NB4 (cell line): Measurements from ENCODE around the gene IQCK.

Experiments
- DNase-seq: peaks from one replicate; pipeline ENCODE4 v3.0.0; 2010; ENCODE audit warnings: low read depth
- H3K4me3 ChIP-seq: one replicate; pipeline ENCODE4 v1.5.1; 2011; ENCODE audit warnings: mild to moderate bottlenecking, low read depth, low read length, moderate library complexity
- CTCF ChIP-seq: IDR thresholded peaks from one replicate; pipeline ENCODE4 v1.5.1; 2012; ENCODE audit warnings: low read depth, low read length
- MAX ChIP-seq: IDR thresholded peaks from 2 replicates; pipeline ENCODE4 v1.6.1; 2011; ENCODE audit warnings: low read depth, low read length
- MYC ChIP-seq: IDR thresholded peaks from 2 replicates; pipeline ENCODE4 v1.6.1; 2011; ENCODE audit warnings: low read depth, low read length
- POLR2A ChIP-seq: IDR thresholded peaks from 2 replicates; pipeline ENCODE4 v1.6.1; 2011; ENCODE audit warnings: mild to moderate bottlenecking; ENCODE audit not compliant: insufficient read length; ENCODE audit errors: extremely low read depth

The IQCK gene

GRCh38 chr16:19881028-19881427, 163.0 kb downstream of the IQCK start:
- no peak for TF ChIP-seq MAX
- TF ChIP-seq MYC, result no peak
- no peak for TF ChIP-seq POLR2A
- no peak for TF ChIP-seq CTCF
- no peak for DNase-seq
- H3K4me3 ChIP-seq, result no peak overlapping the region

GRCh38 chr16:19881783-19882182, 163.7 kb downstream of the IQCK start:
- H3K4me3 ChIP-seq, result no peak overlapping the region
- TF ChIP-seq MAX (no peak), POLR2A (no peak), CTCF (no peak), MYC (no peak)
- DNase-seq, result no peak

- no peak for DNase-seq
- H3K4me3 ChIP-seq, result no peak overlapping the region
- TF ChIP-seq CTCF, result no peak
- TF ChIP-seq MAX, result no peak
- no peak for TF ChIP-seq MYC
- no peak for TF ChIP-seq POLR2A
Observed at GRCh38 chr16:19882186-19882585, 164.1 kb downstream of the IQCK start.

GRCh38 chr16:19882646-19883045, 164.6 kb downstream of the IQCK start:
- no peak for DNase-seq
- H3K4me3 ChIP-seq, result no peak overlapping the region
- TF ChIP-seq MYC, result no peak
- TF ChIP-seq MAX, result no peak
- no peak for TF ChIP-seq POLR2A
- no peak for TF ChIP-seq CTCF

GRCh38 chr16:19883296-19883965, 165.4 kb downstream of the IQCK start:
- H3K4me3 ChIP-seq, result no peak overlapping the region

GRCh38 chr16:19883966-19884485, 166.0 kb downstream of the IQCK start:
- TF ChIP-seq MAX, result no peak
- no peak for TF ChIP-seq CTCF
- no peak for TF ChIP-seq POLR2A
- TF ChIP-seq MYC, result no peak
- no peak overlapping the region for H3K4me3 ChIP-seq
- DNase-seq, result no peak

More at GRCh38 chr16:19883296-19883965, 165.4 kb downstream of the IQCK start:
- peak; percentile 22 for DNase-seq
- no peak for TF ChIP-seq MAX
